Heart left ventricle (tissue), 16 donors: Measurements from ENCODE around the gene ALG8. TPM values are rescaled to one million over a fixed set of nuclear protein-coding genes. Genes with fewer than 3 reads are reported as not detected.

Experiments
- ATAC-seq, 4 donors: fragments of 200-7000 bp; cut with Tn5 transposase; one replicate each; pipeline ENCODE4 v1.9.1; 2020 to 2022; ENCODE audit warnings: moderate library complexity in 4 of 4, mild to moderate bottlenecking in 3 of 4, moderate number of reproducible peaks in 1 of 4
- DNase-seq, 5 donors: peaks; one replicate each; pipeline ENCODE4 v3.0.0-alpha.2; 2020
- H3K27ac ChIP-seq, 12 donors: fragments of 200-600 bp; sonication (generic) in 4 of 12; one replicate each; pipeline versions ENCODE4 v1.5.0 to v1.8.0; 2016 to 2022; ENCODE audit warnings: mild to moderate bottlenecking in 2 of 12
- H3K27me3 ChIP-seq, 9 donors: fragments of 200-600 bp; sonication (generic) in 2 of 9; one replicate each; pipeline versions ENCODE4 v1.5.1 to v1.8.0; 2016 to 2022; ENCODE audit warnings: mild to moderate bottlenecking in 3 of 9
- H3K36me3 ChIP-seq, 9 donors: fragments of 200-600 bp; sonication (generic) in 2 of 9; one replicate each; pipeline versions ENCODE4 v1.5.0 to v1.8.0; 2018 to 2022; ENCODE audit warnings: mild to moderate bottlenecking in 2 of 9
- H3K4me1 ChIP-seq, 12 donors: fragments of 200-600 bp; sonication (generic) in 4 of 12; one replicate each; pipeline versions ENCODE4 v1.5.0 to v1.8.0; 2016 to 2022; ENCODE audit warnings: mild to moderate bottlenecking in 3 of 12
- H3K4me3 ChIP-seq, 12 donors: fragments of 200-600 bp; sonication (generic) in 4 of 12; one replicate each; pipeline versions ENCODE4 v1.5.0 to v1.8.0; 2017 to 2022; ENCODE audit warnings: mild to moderate bottlenecking in 9 of 12, moderate library complexity in 4 of 12
- H3K9me3 ChIP-seq, 12 donors: fragments of 200-600 bp; sonication (generic) in 4 of 12; one replicate each; pipeline versions ENCODE4 v1.5.0 to v1.8.0; 2016 to 2022; ENCODE audit warnings: mild to moderate bottlenecking in 1 of 12
- POLR2A ChIP-seq, 2 donors: fragments of 450-650 bp; IDR thresholded peaks; one replicate each; pipeline ENCODE4 v1.6.1; 2017; ENCODE audit warnings: antibody characterized with exemption in 2 of 2, mild to moderate bottlenecking in 2 of 2, moderate library complexity in 2 of 2
- whole genome bisulfite sequencing, 4 donors: extraction: QIAGEN DNeasy Blood & Tissue Kit in 2 of 4; methylation state at CpG; one replicate each; pipeline versions ENCODE4 v1.1.5 to v1.1.7; 2013 to 2018; 5-methylcytosine and 5-hydroxymethylcytosine counted together
- intact Hi-C, 10 donors: fragments of 100-400 bp; cut with DNase I; formaldehyde crosslinking; loops; one replicate each; pipeline versions ENCODE4 v1.11.1 to v1.14.2; 2022
- polyA plus RNA-seq, 2 donors: library from polyadenylated mRNA; stranded (reverse); fragments of 200-250 nt; gene quantifications; one replicate each; pipeline ENCODE4 v1.2.3, GENCODE V29; 2013
- total RNA-seq, 9 donors: library from RNA; depleted of rRNA in 2 of 9; stranded (reverse); fragments of >200 nt in 2 of 9; fragmentation: NEBNext Ultra II Directional in 3 of 9; extraction: Animal tissue kit (Norgen Biotek cat#: 25700) in 3 of 9; gene quantifications; one replicate each; pipeline versions ENCODE4 v1.1.0 to v1.2.4, GENCODE V29; 2016 to 2023
- TF ChIP-seq, protein P1 (sequence below), 12 donors: fragments of 200-600 bp; sonication (generic) in 4 of 12; IDR thresholded peaks; one replicate each; pipeline versions ENCODE4 v1.5.0 to v1.8.0; 2018 to 2022; ENCODE audit warnings: antibody characterized with exemption in 12 of 12, mild to moderate bottlenecking in 5 of 12
- donor health status: ischemic (EF 13 %, LVEDD 7.1; RV severe dilation, severe dysfunction).
- donor health status: healthy with polysubstance abuse.
- donor health status: DM: no; HTN: yes; CAD: no.
- donor health status: DM: no; HTN: no; CAD: no.
- donor health status: ischemic (EF 25% LVEDD 6.9; RV normal size, moderate dysfunction).
- donor health status: ischemic (EF 25% LVEDD 5.7; RV mildly dilated, moderate dysfunction).
- donor health status: healthy.
- donor health status: DM: yes; HTN: yes; CAD: no.
- donor health status: ischemic (EF 35%, LVEDD 5.7; RV mildly dilated, moderate dysfunction).
- donor health status: nonischemic (EF 11% LVEDD 7.7; RV severe dilation, severe dysfunction).
- donor health status: DM: yes; HTN: yes; CAD: no.
- donor health status: PGD.
- donor health status: ischemic (EF 29% LVEDD 5.4; RV normal size, mild dysfunction).
- donor health status: nonischemic (EF 23%, LVEDD 6.1; RV moderate dilation, normal function).

ALG8 gene
- total and polyA plus RNA-seq, 11 donors = 14.1 to 39.5 (median 19.0) TPM

GRCh38 chr11:78081583-78081982, 57.8 kb downstream of the ALG8 start:
- Histone ChIP-seq H3K27me3 (no peaks in the 10 kb centered on the region), H3K36me3 (peaks cover 0 to 5% (median 0%) of the 10 kb centered on the region in 9 donors), H3K4me3 (peak overlapping the region in 3 of 12 donors; percentile 9 to 25 (median 20)), H3K27ac (peak overlapping the region in 3 of 12 donors; percentile 0 to 59 (median 46)), H3K4me1 (peaks cover 0 to 35% (median 25%) of the 10 kb centered on the region in 12 donors), H3K9me3 (no peaks in the 10 kb centered on the region)
- ATAC-seq (no peak), DNase-seq (no peak)
- 85 to 93% (median 90%) methylated on average over 6 of the region's 6 CpGs for whole genome bisulfite sequencing, 4 donors
- TF ChIP-seq, protein P1, sequence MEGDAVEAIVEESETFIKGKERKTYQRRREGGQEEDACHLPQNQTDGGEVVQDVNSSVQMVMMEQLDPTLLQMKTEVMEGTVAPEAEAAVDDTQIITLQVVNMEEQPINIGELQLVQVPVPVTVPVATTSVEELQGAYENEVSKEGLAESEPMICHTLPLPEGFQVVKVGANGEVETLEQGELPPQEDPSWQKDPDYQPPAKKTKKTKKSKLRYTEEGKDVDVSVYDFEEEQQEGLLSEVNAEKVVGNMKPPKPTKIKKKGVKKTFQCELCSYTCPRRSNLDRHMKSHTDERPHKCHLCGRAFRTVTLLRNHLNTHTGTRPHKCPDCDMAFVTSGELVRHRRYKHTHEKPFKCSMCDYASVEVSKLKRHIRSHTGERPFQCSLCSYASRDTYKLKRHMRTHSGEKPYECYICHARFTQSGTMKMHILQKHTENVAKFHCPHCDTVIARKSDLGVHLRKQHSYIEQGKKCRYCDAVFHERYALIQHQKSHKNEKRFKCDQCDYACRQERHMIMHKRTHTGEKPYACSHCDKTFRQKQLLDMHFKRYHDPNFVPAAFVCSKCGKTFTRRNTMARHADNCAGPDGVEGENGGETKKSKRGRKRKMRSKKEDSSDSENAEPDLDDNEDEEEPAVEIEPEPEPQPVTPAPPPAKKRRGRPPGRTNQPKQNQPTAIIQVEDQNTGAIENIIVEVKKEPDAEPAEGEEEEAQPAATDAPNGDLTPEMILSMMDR (IDR thresholded peaks at IDR 0.05) = no peak
- TF ChIP-seq POLR2A (IDR thresholded peaks at IDR 0.05) = no peak
- intact Hi-C loops = loop anchor here in 2 of 10 donors (10.0 kb wide), 2 partner anchors 103 to 483 kb away; partner anchors contain the start of genes KCTD21 (in 2 of the 2) and USP35 (in 2 of the 2)

GRCh38 chr11:78080818-78081495, 58.5 kb downstream of the ALG8 start:
- Histone ChIP-seq H3K9me3 (no peaks in the 10 kb centered on the region), H3K27ac (peak overlapping the region in 7 of 12 donors; percentile 0 to 92 (median 79)), H3K4me3 (peak overlapping the region in 3 of 12 donors; percentile 20 to 100 (median 97)), H3K36me3 (peaks cover 0 to 5% (median 0%) of the 10 kb centered on the region in 9 donors), H3K4me1 (peaks cover 0 to 39% (median 27%) of the 10 kb centered on the region in 12 donors), H3K27me3 (no peaks in the 10 kb centered on the region)
- 81 to 84% (median 81%) methylated on average over 11 of the region's 11 CpGs for WGBS, 4 donors
- ATAC-seq (peak in 1 of 4 donors; percentile 8), DNase-seq (peak in 1 of 5 donors; percentile 25)
- TF ChIP-seq, protein P1 (IDR thresholded peaks at IDR 0.05) = no peak
- TF ChIP-seq POLR2A (IDR thresholded peaks at IDR 0.05) = no peak
- intact Hi-C loops = loop anchor here in 2 of 10 donors (10.0 kb wide), 2 partner anchors 104 to 484 kb away; partner anchors contain the start of genes KCTD21 (in 2 of the 2) and USP35 (in 2 of the 2)

- intact Hi-C loops = loop anchor here in 2 of 10 donors (10.0 kb wide), 2 partner anchors 105 to 485 kb away; partner anchors contain the start of genes KCTD21 (in 2 of the 2) and USP35 (in 2 of the 2)
- DNase-seq = no peak
- Histone ChIP-seq H3K36me3 (peaks cover 0 to 7% (median 0%) of the 10 kb centered on the region in 9 donors), H3K9me3 (no peaks in the 10 kb centered on the region), H3K27ac (peak overlapping the region; percentile 65 to 93 (median 86)), H3K4me3 (peak overlapping the region; percentile 74 to 100 (median 90)), H3K4me1 (peaks cover 0 to 46% (median 32%) of the 10 kb centered on the region in 12 donors), H3K27me3 (no peaks in the 10 kb centered on the region)
- 60 to 66% (median 63%) methylated on average over 23 of the region's 23 CpGs for WGBS, 4 donors
- no peak for ATAC-seq
- TF ChIP-seq, protein P1 (IDR thresholded peaks at IDR 0.05) = no peak
- no peak for TF ChIP-seq POLR2A (IDR thresholded peaks at IDR 0.05)
These were observed 59.2 kb downstream of the ALG8 start for GRCh38 chr11:78080084-78080817.
